CMK (cell line): Measurements from ENCODE around the gene ZNF223.

ENCODE experiments used
- DNase-seq: peaks from one replicate; pipeline ENCODE4 v3.0.0-alpha.2; 2010; ENCODE audit warnings: low read depth

The ZNF223 gene

DNA sequence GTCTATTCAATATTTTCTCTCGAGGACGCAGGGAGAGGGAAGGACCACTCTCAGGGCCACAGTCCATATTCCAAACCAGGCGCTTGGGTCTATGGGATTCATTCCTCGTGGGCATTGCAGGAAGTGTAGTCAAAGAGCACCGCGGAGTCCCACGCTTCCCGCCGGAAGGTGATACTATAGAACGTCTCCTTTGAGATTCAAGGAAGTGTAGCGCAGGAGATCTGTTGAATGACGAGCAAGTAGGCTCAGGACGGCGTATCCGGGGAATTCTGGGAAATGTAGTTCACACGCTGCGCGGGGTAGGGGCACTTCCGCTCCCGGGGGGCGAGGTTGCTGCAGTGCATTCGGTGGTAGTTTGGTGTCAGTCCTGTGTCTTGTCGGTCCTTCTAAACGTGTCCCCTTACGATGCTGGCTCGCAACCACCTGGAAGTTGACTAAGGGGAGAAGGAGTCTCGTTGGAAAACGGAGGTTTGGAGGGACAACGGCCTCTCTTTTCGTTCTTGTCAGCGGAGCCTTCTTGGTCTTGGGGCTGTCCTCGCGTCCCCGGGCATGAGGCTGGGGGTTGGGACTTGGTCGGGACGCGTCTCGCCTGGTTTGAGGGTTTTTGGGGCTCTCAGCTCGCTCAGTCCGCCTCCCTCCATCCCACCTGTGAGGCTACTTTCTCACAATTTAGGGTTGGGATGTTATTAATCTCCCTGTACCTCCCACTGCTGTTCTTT is 20.1 kb downstream of the ZNF223 start, which contains the start of gene ZNF284:
TSS of gene ZNF284 (plus strand) at position 336 of the 719 bp plus-strand sequence. CDS start 4,231 bp downstream, outside the sequence.
- peak; percentile 82 for DNase-seq

DNA sequence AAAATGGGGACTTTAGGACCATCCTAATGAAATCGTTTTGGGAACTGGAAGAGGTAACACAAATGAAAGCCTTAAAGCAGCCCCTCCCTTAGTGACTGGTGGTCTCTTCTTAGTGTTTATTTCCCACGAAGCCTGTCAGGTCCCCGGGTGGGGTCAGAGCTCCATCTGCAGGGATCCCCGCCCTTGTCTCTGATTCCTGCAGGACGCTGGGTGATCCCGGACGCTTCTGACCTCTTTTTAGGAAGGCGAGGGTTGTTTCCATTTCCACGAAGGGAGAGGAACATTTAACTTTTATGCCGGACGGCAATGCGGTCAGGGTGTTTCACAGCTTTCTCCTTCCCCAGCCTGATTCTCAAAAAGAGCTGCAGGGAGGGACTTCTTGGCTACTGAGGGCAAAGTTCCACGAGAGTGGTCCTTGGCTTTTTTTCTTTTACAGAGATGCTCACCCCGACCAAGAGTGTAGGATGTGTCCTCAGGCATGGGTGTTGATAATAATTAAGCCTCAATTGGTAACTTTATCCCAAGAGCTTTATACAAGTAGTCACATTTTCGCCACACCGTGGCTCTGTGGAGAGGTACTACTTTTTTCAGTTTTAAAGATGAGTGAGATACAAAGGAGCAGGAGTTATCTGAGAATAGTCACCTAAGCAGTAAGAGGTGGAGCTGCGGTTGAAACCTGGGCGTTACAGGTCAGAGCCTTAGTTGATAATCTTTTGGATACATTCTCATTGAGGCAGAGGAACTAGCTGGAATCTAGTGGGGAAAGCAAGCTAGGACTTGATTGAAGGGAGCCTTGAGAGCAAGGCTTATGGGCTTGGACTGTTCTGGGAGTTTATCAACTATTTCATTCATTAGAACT is 20.9 kb downstream of the ZNF223 start:
- DNase-seq: no peak

DNA sequence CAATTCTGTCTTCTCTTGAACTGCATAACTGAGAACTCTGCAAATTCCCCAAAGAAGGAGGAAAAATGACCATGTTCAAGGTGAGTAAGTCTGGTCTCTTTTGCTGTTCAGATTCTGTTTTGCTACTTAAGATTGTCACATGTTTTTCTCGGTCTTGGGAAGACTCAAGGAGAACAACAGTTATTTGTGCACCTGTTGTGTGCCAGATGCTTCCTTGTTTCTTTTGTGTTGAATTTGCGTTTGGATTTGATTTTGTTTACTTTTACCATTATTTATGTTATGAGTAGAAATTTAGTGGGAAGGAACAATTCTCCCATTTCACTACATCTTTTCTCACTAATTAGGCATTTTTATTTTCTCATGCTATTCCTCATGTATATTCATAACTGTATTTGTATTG is 24.5 kb downstream of the ZNF223 start:
- DNase-seq: no peak

DNA sequence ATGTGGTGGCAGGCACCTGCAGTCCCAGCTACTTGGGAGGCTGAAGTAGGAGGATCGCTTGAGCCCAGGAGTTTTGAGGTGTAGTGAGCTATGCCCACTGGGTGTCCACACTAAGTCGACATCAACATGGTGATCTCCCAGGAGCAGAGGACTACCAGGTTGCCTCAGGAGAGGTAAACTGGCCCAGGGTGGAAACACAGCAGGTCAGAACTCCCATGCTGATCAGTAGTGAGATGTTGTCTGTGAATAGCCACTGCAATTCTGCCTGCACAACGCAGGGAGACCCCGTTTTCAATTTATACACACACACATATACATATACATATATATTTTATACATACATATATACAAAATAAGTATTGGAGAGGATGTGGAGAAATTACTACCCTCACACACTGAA is 40.3 kb downstream of the ZNF223 start:
- no peak for DNase-seq

DNA sequence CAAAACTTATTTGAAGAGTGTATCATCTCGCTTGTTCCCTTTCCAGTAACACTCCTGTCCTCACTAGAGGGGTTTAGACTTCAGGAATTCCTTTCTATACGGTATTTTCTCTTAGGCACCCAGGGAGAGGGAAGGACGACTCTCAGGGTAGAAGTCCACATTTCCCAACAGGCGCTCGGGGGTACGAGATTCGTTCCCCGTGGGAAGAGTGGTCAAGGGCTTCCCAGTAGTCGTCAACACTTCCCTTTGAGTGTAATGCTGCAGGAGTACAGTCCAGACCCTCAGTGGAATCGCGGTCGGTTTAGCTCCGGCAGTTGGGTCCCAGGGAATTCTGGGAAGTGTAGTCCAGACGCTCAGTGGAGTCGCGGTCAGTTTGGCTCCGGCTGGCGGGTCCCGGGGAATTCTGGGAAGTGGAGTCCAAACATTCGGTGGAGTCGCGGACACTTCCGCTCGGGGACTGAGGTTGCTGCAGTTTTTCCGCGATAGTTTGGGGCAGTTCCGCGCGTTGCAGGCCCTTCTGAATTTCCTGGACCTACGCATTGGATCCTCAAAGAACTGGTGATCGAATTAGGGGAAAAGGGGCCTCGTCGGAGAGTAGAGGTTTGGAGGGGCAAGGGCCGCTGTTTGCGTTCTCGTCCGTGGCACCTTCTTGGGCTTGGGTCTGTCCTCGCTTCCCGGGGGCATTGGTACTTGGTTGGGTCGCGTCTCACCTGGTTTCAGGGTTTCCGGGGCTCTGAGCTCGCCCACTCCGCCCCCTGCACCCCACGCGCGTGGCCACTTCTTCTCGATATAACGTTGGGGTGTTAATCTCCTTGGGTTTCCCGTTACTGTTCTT is 42.3 kb downstream of the ZNF223 start, which contains the start of gene ZNF224:
TSS of gene ZNF224 (plus strand) at position 431 of the 835 bp plus-strand sequence. CDS start 3,513 bp downstream, outside the sequence.
- DNase-seq: peak; percentile 85

DNA sequence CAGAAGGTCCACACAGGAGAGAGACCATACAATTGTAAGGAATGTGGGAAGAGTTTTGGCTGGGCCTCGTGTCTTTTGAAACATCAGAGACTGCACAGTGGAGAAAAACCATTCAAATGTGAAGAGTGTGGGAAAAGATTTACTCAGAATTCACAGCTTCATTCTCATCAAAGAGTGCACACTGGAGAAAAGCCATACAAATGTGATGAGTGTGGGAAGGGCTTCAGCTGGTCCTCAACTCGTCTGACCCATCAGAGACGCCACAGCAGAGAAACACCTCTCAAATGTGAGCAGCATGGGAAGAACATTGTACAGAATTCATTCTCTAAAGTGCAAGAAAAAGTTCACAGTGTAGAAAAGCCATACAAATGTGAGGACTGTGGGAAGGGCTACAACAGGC is 55.9 kb downstream of the ZNF223 start:
- DNase-seq: no peak

DNA sequence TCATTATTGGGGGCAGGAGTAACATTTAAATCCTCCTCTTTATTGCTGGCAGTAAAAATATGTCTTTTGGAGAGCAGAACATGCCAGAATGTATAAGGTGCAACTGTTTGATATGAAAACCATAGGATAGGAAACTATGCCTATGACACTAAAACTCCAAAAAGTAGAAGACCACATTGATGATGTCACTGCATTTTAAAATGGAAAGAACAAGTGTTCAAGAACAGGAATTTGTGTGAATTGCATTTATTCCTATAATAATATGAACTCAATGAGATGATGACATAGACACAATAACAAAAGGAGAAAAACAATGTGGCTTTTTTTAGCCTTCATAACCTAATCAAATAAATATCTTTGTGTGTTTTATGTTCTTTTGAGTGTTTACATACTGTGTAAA is 57.6 kb downstream of the ZNF223 start:
- DNase-seq: no peak

DNA sequence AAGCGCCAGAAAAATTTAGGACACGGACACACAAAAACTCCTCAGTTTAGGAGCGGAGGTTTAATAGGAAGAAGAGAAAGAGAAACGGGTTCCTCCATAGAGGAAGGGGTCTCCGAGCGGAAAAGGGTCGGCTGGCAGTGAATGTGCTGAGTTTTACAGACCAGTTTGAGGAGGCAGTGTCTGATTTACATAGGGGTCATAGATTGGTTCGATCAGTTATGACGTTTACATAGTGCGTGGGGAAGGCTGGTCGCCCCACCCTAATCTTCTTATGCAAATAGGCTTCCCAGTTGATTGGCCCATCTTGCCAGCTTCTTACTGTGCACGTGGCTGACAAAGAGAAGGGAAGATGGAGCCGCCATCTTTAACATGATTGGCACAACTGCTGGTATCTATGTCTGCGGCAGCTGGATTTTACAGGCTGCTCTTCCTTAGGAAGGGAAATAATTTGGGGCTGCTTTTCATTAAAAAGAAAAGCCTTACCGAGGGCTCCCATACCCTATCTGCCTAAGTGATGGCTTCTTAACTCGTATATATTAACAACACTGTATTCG is 60.2 kb downstream of the ZNF223 start:
- no peak for DNase-seq

DNA sequence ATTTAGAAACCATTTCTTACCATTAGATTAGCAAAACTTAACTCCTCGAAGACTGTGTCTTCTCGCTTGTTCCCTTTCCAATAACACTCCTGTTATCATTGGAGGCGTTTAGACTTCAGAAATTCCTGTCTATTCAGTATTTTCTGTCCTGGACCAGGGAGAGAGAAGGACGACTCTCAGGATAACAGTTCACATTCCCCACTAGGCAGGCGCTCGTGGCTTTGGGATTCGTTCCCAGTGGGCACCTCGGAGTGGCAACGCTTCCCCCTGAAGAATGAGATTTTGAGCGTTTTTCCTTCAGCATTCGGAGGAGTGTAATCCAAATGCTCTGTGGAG is 60.9 kb downstream of the ZNF223 start:
- no peak for DNase-seq

DNA sequence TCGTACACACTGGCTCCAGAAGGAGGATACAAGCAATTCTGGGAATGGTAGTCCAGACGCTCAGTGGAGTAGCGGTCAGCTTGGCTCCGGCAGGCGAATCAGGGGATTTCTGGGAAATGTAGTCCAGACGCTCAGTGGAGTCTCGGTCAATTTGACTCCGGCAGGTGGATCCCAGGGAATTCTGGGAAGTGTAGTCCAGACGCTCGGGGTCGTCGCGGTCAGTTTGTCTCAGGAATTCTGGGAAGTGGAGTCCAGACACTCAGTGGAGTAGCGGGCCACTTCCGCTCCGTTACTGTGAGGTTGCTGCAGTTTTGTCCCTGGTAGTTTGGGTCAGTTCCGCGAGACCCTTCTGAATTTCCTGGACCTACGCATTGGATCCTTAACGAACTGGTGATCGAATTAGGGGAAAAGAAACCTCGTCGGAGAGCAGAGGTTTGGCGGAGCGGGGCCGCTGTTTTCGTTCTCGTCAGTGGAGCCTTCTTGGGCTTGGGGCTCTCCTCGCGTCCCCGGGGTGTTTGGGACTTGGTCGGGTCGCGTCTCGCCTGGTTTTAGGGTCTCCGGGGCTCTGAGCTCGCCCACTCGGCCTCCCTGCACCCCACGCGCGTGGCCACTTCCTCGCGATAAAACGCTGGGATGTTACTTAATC is 61.4 kb downstream of the ZNF223 start, which contains the start of gene ZNF225:
TSS of gene ZNF225 (plus strand) at position 262 of the 646 bp plus-strand sequence. CDS start 2,429 bp downstream, outside the sequence.
- peak; percentile 95 for DNase-seq

DNA sequence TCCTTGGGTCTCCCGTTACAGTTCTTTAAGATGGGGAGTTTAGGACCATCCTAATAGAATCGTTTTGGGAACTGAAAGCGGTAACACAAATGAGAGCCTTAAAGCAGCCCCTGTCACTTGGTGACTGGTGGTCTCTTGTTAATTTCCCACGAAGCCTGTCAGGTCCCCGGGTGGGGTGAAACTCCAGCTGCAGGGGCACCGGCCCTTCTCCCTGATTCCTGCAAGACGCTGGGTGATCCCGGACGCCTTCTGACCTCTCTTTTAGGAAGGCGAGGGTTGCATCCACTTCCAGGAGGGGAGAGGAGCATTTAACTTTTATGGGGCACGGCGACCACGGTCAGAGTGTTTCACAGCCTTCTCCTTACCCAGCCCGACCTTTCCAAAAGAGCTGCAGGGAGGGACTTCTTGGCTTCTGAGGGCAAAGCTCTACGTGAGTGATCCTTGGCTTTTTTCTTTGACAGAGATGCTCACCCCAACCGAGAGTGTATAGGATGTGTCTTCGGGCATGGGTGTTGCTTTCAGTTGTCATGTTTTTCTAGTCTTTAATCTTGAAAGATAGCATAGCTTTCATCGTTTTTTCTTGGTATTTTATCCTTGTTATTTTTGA is 62.1 kb downstream of the ZNF223 start:
- DNase-seq: no peak
